GM18511 (cell line): Measurements from ENCODE around the gene DOK1.

Experiments used
- ATAC-seq: cut with Tn5 transposase; IDR thresholded peaks from one replicate; pipeline ENCODE4 v1.9.1; 2021; ENCODE audit warnings: mild to moderate bottlenecking, moderate library complexity; ENCODE audit not compliant: unreplicated experiment

Gene DOK1

DNA sequence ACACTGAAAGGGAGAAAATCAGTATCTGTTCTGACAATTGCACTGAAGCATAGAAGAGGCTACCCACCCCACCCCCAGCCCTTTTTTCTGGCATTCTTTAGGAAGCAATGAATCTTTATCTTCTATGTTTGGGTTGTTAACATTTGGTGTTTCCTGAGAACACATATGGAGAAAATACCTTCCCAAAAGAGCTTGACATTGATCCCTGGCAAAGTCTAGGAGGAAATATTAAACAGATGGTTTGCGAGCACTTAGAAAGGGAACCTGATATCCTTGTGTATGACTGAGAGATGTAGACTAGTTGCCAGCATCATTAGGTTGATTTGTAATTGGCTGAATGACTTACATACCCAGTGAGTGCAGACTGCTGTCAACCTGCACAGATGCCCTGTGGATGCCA is 42.9 kb downstream of the DOK1 start:
- ATAC-seq = no peak

- no peak for ATAC-seq
Measured at GRCh38 chr2:74599676-74600075, 45.2 kb downstream of the DOK1 start.

DNA sequence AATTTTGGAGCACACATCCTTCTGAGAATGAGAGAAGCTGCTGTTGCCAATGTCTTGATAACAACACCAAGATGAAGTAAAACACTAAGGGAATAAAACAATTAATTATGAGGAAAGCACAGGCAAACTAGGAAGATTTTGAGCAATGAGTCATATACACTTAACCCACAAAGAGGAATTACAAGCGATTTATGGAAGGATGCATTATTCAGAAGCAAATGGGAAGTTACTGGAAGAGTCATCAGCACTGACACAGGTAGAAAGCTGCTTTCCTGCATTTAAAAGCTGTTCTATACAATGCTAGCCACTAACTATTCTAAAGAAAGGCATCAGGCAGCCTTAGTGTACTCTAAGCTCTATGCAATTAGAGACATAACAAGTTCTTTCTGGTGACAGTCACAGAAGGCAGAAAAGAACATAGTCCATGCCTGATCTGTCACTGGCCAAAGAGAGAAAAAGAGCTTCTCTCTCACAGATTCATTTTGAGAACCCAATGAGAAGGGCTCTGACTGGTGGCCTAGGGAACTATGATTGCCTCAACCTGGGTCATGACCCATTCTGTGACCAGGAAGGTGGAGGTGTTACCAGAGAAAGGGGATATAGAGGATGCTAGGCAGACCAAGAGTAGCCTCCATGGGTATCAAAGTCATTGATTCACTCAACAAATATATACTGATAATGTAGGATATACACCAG is 48.2 kb downstream of the DOK1 start:
- no peak for ATAC-seq

- no peak for ATAC-seq
Measured at GRCh38 chr2:74603282-74604000, 48.9 kb downstream of the DOK1 start.

GRCh38 chr2:74606927-74607326 is 52.4 kb downstream of the DOK1 start:
- no peak for ATAC-seq
